ENCODE measurements around the gene AKT3.

- TF ChIP-seq EZH2 (IDR thresholded peaks at IDR 0.05; ENCODE audit: low read length, missing control alignments), result no peak
- TF ChIP-seq CTCF (conservative IDR thresholded peaks at IDR 0.05 in 1 of 2, IDR thresholded peaks at IDR 0.05 in 1 of 2; ENCODE audit: low read depth in 1 of 2, low read length in 2 of 2), result no peak
These were observed 182.5 kb downstream of the AKT3 start for GRCh38 chr1:243667591-243667990.

All from fibroblast of lung (primary cell).